ENCODE measurements around the gene NPW. TPM values are rescaled to one million over a fixed set of nuclear protein-coding genes. Genes with fewer than 3 reads are reported as not detected.

Gene NPW
- total RNA-seq, 1 experiment from 2014 or later, result 0.24 TPM

DNA sequence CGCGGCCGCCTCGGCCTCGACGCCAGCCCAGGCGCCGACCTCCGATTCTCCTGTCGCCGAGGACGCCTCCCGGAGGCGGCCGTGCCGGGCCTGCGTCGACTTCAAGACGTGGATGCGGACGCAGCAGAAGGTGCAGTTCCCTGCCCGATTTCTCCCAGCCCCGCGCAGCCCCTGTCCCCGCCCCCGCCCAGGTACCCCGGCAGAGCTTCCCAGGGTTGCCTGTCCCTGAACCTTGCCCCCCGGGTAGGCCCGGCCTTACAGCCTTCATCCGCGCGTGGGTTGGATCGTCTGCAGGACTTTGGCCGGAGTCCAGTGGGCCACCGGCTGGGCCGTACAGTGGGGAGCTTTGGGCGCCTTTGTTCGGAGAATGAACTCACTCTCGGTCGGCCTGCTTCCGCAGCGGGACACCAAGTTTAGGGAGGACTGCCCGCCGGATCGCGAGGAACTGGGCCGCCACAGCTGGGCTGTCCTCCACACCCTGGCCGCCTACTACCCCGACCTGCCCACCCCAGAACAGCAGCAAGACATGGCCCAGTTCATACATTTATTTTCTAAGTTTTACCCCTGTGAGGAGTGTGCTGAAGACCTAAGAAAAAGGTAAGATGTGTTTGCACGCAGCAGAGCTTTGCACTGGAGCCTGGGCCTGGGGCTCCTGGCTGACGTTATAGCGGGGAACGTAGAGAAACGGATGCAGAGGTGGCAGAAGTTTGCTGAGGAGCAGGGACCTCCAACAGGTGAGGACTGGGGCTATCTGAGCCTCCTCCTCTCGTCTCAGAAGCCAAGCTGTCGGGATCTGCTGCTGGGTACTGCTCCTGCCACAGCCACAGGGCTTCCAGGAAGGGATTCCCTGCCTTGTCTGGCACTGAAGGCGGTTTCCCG lies 35.0 kb upstream of the NPW start:
- peak; percentile 26 for DNase-seq (ENCODE audit: low read depth)

DNA sequence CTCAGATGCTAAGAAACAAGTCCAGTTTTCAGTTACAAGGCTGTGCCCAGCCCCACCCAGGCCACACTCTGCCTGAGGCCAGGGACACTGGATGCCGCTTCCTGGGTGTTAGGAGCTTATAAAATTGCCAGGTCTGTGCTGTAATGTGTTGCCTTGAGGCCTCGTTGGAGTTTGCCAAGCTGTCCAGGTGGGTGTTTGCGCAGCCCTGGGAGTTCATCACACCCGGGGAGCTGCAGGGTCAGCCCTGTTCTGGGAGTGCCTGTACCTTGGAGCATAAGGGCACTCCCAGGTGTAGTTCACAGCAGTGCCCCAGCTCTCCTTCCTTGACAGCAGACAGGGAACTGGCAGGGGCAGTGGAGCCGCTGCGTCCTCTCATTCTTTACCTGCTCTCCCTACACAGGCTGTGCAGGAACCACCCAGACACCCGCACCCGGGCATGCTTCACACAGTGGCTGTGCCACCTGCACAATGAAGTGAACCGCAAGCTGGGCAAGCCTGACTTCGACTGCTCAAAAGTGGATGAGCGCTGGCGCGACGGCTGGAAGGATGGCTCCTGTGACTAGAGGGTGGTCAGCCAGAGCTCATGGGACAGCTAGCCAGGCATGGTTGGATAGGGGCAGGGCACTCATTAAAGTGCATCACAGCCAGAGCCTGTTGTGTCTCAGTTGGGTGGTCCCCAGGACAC lies 34.0 kb upstream of the NPW start:
- DNase-seq (ENCODE audit: low read depth), result no peak

DNA sequence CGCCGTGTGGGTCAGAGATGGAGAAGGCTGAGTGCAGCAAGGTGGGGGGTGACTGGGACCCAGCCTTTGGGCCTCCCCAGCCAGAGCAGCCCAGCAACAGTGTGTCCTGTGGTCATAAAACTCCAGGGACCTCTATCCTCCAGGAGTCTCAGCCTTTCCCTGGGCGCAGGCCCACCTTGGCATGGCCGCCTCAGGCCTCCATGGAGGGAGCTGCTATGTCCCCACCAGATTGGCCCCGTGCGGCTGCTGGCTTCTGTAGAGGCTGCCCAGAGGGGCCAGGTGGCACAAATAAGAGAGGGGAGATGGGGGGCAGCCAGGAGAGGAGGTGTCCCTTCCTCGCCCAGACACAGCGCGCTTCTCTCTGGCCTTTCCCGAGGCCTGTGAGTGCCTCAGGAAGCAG lies 32.4 kb upstream of the NPW start:
- DNase-seq (ENCODE audit: low read depth), result no peak

DNA sequence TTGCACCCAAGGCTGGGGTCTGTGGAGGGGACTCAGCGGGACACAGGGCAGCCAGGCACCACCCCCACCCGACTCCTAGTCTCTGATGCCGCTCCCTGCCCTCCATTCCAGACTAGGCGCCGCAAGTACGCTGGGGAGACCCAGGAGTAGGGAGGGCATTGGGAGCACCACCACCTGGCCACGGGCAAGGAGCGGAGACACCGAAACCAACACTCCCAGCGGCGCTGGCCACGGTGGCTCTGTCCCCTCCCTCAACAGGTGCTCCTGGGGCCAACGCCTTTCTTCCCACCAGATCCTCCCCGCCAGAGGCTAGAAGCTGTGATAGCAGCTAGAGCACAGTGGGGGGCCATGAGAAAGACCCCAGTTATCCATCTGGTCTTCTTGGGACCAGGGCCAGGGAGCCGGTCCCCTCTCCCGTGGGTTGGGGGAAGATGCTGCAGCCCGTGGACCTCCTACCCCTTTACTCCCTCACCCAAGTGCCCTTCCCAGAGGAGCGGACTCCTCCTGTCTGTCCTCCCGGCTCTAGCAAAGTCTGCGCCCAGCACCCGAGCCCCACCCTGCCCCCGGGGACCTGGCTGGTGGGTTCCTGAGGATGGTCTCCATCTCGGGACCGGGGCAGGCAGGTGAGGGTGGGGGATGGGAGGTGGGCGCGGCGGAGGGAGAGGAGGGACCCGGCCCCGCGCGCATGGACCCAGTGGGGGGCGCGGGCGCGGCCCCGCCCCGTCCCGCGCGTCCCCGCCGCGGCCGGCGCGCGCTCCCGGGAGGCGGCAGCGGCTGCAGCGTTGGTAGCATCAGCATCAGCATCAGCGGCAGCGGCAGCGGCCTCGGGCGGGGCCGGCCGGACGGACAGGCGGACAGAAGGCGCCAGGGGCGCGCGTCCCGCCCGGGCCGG lies 30.1 kb upstream of the NPW start, which contains the start of gene SYNGR3:
TSS of gene SYNGR3 (plus strand) at position 762 of the 892 bp plus-strand sequence. CDS start 133 bp downstream, outside the sequence.
- peak; percentile 36 for DNase-seq (ENCODE audit: low read depth)

DNA sequence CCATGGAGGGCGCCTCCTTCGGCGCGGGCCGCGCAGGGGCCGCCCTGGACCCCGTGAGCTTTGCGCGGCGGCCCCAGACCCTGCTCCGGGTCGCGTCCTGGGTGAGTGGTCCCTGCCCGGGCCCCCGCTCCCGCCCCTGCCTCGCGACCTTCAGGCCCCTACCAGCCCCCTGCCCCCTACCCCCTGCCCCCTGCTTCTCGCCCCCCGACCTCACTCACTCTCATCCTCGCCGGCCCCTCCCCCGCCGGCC lies 29.6 kb upstream of the NPW start:
- no peak for DNase-seq (ENCODE audit: low read depth)

DNA sequence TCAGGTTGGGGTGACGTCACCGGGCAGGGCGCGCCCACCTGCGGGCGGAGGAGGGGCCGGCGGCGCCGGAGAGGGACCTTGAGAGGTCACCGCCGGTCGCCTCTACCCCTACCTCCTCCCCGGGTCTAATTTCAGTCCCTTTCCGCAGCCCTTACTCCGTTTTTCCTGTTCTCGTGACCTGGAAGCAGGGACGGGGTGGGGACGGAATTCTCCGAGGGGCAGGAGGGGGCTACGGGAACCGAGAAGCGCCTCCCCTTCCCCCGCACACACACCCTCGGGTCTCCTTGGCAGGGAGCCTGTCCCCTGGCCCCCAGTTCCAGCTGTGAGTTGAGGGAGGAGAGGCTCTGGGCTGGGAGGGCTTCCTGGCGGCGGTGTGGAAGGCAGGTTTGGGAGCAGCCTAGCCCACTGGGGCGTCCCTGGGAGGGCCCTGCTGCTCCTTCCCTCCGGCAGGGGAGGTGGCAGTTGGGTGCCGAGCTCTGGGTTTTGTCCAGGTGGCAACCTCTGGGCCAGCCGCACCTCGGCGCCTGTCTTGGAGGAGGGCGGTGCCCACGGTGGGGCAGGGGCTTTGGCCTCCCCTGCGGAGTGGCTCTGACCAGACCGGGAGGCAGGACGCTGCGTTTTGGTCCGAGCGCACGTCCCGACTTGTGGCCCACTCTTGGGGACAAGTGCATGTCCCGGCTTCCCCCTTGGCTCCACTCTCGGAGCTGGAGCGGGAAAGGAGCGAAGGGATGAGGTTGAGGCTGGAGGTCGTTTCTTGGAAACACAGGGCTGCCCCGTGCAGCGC lies 29.0 kb upstream of the NPW start:
- DNase-seq (ENCODE audit: low read depth), result no peak

DNA sequence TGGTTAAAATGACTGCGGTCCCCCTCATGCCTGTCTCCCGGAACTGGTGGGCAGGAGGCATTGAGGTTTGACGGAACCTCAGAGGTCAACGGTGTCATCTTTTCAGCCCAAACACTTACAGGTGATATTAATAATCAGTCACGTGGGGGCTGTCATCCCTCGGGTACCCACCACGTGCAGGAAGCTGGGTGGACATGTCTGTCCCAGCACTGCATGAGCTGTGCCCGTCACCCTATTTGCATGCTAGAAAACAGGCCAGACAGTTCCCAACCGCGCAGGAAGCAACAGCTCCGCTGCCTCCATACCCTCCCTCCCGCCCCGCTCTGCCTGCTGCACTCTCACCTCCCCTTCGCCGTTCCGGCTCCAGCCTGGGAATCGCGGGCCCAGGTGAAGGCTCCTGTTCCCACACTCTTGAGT lies 28.4 kb upstream of the NPW start:
- DNase-seq (ENCODE audit: low read depth), result no peak

DNA sequence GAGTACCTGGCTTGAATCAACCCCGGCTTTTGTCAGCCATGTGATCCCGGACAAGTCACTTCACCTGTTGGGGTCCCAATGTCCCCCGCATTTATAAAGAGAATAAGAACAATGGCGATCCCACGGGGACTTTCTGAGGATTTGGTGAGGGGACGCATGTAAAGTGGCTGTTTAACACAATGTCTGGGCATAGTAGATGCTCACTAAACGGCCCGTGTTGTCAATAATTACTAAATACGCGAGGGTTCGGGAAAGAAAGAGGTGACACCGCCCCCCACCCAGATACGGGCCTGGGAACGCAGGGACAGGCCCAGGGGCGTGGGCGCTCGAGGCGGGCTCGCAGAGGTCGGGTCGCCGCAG lies 28.0 kb upstream of the NPW start:
- DNase-seq (ENCODE audit: low read depth), result no peak

DNA sequence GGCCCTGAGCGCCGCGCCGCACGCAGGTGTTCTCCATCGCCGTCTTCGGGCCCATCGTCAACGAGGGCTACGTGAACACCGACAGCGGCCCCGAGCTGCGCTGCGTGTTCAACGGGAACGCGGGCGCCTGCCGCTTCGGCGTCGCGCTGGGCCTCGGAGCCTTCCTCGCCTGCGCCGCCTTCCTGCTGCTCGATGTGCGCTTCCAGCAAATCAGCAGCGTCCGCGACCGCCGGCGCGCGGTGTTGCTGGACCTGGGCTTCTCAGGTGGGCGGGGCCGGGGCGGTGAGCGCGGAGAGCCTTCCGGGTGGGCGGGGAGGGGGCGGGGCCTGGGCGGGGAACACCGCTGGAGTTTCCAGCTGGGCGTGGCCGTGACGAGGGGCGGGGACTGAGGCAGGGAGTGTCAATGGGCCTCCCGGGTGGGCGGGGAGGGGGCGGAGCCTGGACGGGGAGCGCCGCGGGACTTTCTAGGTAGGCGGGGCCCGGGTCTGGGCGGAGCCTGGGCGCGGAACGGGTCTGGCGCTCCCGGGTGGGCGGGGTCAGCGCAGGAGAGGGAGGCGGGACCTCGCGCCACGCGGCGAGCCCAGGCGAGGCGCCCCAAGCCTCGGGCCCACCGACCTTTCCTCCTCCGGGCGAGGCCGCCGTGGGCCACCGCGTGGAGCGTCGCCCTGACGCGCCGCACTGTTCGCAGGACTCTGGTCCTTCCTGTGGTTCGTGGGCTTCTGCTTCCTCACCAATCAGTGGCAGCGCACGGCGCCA lies 27.5 kb upstream of the NPW start:
- peak; percentile 74 for DNase-seq (ENCODE audit: low read depth)

DNA sequence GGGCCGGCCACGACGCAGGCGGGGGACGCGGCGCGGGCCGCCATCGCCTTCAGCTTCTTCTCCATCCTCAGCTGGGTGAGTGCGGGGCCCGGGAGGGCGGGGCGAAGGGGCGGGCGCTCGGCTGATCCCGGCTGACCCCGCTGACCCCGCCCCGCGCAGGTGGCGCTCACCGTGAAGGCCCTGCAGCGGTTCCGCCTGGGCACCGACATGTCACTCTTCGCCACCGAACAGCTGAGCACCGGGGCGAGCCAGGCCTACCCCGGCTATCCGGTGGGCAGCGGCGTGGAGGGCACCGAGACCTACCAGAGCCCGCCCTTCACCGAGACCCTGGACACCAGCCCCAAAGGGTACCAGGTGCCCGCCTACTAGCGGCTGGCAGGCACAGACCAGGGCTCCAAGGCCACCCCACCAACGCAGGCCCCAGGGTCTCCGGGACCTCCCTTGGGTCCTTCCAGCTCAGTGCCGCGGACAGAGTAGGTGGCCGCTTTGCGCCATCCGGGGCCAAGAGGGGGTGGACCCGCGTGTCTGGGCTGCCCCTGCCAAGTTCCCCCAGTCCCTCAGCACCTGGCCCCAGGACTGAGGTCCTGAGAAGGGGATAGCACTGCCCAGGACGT lies 26.8 kb upstream of the NPW start:
- no peak for DNase-seq (ENCODE audit: low read depth)

DNA sequence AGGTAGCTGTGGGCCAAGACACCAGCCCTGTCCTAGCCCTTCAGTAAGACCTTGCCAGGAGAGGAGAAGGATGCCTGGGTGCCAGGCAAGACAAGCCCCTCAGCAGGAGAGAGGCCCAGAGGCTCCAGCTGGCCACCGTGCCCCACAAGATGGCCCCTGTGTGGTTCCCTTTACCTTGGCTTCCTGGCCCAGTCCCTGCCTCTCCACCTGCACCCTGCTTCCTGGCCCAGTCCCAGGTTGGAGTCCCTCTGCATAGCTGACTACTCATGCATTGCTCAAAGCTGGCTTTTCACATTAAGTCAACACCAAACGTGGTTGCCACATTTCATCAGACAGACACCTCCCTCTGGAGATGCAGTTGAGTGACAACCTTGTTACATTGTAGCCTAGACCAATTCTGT lies 25.9 kb upstream of the NPW start:
- no peak for DNase-seq (ENCODE audit: low read depth)

DNA sequence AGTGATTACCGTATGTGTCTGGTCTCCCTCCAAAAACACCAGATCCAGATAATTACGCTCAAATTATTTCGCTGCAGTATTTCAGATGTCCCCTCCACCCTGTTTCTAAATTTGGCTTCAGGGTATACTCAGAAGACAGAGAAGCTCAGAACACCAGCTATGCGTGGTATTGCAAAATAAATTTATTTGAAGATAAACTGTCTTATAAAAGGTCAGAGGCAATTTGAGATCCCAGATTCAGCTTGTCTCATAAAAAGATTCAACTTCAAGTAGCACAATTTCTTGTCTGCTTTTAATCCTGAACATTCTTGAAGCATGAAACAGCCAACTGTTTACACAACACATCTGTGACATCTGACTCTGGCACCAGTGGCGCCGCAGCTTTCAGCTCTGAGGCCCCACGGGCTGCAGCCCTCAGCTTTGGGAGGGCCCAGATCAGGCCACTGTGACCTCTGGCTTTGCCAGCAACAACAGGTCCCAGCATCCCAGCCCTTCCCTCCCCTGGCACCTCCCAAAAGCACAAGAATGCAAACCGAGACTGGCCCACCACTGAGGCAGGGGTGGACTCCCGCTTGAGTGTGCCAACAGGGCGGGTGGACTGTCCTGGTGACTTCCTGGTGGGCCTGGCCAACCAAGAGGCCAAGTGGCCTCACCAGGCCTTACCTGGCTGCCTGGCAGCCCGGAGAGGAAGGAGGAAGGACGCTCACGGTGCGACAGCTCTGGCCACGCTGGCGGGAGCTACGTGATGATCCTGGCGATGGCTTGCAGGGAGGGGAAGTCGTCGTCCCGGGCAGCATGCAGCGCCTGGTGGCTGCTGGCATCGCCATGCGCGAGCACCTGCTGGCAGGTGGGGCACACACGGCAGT lies 21.9 kb upstream of the NPW start:
- DNase-seq (ENCODE audit: low read depth), result peak; percentile 32

DNA sequence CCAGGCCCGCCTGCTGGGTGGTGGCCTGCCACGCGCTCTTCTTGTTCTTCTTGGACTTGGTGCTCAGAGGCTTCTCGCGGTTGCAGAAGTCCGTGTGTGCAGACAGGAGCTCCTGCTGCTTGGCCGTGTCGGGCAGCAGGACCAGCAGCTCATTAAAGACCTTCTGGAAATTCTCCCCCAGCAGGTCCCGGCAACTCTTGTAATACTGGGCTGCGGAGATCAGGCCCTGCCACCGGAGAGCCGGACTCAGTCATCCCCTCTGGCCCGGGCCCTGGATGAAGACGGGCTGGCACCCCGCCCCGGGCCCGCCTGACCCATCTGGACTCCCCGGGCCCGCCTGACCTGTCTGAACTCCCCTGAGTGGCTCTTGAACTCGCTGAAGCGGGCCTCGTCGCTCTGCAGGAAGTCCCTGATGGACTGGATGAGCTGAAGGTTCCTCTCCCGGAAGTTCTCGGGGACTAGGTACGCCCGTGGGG lies 21.2 kb upstream of the NPW start:
- no peak for DNase-seq (ENCODE audit: low read depth)

DNA sequence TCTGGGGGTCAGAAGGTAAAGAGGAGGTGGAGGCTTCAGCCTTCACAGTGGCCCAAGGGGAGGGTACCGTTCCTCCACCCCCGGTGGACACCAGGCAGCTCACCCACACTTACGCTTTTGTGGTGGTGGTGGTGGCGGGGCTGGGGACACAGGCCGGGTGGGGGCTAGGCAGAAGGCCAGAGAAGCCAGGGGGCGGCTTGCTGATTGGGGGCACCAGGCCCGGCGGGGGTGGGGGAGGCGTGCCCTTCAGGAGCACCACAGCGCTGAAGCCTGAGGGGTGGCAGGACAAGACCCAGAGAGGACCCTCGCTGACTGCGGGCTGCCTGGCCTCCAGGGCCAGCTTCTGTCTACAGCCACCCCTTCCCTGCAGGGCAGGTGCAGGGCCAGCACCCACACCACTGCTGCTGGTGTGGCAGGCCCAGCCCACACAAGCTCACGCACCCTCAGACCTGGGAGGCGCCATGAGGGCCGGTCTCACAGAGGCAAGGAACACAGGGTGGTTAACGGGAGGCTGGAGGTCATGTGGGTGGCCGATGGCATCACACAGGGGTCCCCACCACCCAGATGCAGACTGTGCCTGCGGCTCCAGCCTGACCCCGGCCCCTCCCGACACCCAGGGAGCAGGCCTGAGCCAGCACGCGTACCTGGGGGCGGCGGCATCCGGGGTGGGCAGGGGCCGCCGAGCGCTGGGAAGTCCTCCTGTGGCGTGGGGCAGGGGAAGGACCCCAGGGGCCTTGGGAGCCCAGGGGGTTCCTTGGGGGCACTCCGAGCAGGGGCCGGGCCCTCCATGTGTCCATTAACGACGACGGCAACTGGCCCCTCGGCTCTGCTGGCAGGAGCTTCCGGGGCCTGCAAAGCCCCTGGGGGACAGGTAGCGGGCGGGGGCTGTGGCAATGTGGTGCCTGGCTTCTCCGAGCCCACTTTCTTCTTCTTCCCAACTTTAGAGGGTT lies 20.5 kb upstream of the NPW start:
- no peak for DNase-seq (ENCODE audit: low read depth)

DNA sequence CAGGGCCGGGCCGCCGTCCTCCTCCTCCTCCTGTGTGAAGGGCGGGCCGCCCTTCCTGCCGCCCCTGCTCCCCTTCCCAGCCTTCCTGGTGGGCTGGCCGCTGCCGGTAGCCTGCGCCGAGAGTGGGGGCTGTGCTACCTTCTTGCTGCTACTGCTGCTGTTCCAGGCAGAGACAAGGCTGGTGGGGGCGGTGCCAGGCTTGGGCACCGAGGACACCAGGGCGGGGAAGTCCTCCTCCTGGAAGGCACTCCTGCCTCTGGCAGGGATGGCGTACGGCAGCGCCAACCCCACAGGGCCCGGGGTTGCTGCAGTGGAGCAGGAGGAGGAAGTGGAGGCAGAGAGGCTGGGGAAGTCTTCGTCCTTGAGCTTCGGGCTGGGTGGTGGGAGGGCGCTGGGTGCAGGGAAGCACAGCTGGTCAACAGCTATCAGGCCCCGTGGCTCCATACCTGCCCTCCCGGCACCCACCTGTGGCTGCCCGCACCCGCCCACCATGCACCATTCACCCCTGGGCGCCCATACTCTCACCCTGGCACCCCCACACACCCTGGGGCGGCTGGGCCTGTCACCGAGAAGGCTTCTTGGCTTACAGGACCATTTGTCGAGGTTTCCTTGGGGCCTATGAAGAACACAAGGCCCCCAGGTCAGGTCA lies 19.6 kb upstream of the NPW start:
- no peak for DNase-seq (ENCODE audit: low read depth)

DNA sequence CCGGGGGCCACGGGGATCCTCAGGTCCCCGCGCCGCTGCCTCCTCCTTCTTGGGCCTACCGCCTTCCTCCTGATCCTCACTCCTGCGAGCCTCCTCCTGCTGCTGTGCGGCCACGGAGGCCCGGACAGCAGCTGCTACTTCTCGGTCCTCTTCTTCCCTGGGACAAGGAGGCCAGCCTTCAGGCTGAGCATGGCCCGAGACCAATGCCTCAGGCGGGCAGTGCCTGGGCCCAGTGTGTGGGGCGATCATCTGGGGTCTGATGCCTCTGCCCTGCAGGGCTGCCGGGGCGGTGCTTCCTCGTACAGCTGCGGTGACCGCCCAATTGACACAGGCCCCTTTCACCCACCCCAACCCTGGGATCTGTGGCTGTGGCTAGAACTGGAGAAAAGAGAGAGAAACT lies 18.6 kb upstream of the NPW start:
- DNase-seq (ENCODE audit: low read depth), result no peak

DNA sequence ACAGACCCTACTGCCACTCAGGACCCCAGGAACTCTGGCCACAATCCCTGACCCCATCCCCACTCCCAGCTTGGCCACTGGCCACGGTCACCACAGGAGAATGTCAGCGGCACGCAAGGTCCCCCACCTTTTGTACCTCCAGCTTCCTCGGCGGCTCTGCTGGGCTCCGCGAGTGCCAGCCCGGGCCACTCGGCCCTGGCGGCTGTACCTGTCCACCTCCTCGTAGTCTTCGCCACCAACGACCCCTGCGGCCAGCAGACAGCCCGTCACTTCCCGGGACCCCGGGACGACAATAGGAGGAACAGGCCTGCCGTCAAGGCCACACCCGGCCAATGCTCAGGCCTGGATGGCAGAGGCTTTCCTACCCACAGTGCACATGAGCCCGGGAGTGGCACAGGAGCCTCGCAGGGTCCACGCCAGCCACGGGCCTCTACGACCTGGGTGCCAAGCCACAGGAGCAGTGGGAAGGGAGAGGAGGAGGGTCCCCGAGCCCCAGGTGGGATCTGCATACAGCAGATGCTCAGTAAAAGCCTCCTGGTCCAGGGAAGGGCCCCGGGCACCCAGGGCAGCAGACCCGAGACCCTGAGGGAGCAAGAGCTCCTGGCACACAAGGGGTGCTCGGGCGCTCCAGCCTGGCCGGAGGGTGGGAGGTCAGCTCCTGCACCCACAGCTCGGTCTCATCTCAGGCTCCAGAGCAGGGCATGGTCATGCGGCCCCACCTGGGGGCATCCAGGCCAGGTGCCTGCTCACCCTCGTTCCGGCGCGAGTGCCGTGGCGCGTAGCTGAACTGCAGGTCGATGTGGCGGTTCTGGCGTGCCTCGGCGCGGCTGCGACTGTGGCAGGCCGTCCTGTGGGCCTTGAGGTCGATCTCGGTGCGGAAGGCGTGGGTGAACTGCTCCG lies 17.9 kb upstream of the NPW start:
- DNase-seq (ENCODE audit: low read depth), result no peak
